Body of pancreas (tissue), 4 donors: ENCODE measurements around the gene CORIN. TPM values are rescaled to one million over a fixed set of nuclear protein-coding genes. Genes with fewer than 3 reads are reported as not detected.

Source experiments
- ATAC-seq: fragments of 150-250 bp; one replicate; pipeline ENCODE4 v1.9.1; 2016
- DNase-seq, 4 donors: peaks; one replicate each; pipeline ENCODE4 v3.0.0-alpha.2; 2019
- H3K27ac ChIP-seq, 4 donors: fragments of 200-600 bp; sonication (generic); 1 replicate in 3 of 4; 2 replicates in 1 of 4; pipeline versions ENCODE4 v1.5.1 to v1.6.1; 2016 to 2019; ENCODE audit warnings: mild to moderate bottlenecking in 1 of 4, mixed read lengths in 1 of 4, moderate library complexity in 1 of 4
- H3K27me3 ChIP-seq, 2 donors: fragments of 200-600 bp; sonication (generic); one replicate each; pipeline ENCODE4 v1.6.0; 2016; ENCODE audit warnings: mild to moderate bottlenecking in 1 of 2
- H3K36me3 ChIP-seq, 2 donors: fragments of 200-600 bp; sonication (generic); replicated peaks in 1 of 2; 2 replicates each; pipeline ENCODE4 v1.5.1; 2016; ENCODE audit warnings: low read depth in 2 of 2; ENCODE audit not compliant: insufficient read depth in 1 of 2
- H3K4me1 ChIP-seq: fragments of 200-600 bp; sonication (generic); one replicate; pipeline ENCODE4 v1.6.0; 2016
- H3K4me3 ChIP-seq, 2 donors: fragments of 200-600 bp; sonication (generic); 1 replicate in 1 of 2; 2 replicates in 1 of 2; pipeline ENCODE4 v1.5.1; 2016 to 2019
- H3K9me3 ChIP-seq, 3 donors: fragments of 200-600 bp; sonication (generic); 1 replicate in 2 of 3; 2 replicates in 1 of 3; pipeline ENCODE4 v1.5.1; 2016
- CTCF ChIP-seq, 7 experiments: fragments of 450-650 bp in 4 of 7; fragments of 200-600 bp in 3 of 7; sonication (generic) in 3 of 7; IDR thresholded peaks; one replicate each; pipeline ENCODE4 v1.5.1; 2016 to 2019; ENCODE audit warnings: antibody characterized with exemption in 7 of 7
- POLR2A ChIP-seq, 3 donors: fragments of 450-650 bp; IDR thresholded peaks; one replicate each; pipeline ENCODE4 v1.6.1; 2016; ENCODE audit warnings: antibody characterized with exemption in 3 of 3, mild to moderate bottlenecking in 2 of 3
- WGBS, 2 donors: methylation state at CpG; one replicate each; pipeline ENCODE4 v1.1.5; 2017; 5-methylcytosine and 5-hydroxymethylcytosine counted together
- intact Hi-C: fragments of 100-400 bp; cut with DNase I; formaldehyde crosslinking; loops from one replicate; pipeline ENCODE4 v1.15.1; 2023
- total RNA-seq, 2 donors: library from RNA; depleted of rRNA; stranded (reverse); fragments of >200 nt; gene quantifications; one replicate each; pipeline ENCODE4 v1.1.0, GENCODE V29; 2016

CORIN gene
- total RNA-seq, 2 donors from 2014 or later: 0.33 to 1.3 TPM

DNA sequence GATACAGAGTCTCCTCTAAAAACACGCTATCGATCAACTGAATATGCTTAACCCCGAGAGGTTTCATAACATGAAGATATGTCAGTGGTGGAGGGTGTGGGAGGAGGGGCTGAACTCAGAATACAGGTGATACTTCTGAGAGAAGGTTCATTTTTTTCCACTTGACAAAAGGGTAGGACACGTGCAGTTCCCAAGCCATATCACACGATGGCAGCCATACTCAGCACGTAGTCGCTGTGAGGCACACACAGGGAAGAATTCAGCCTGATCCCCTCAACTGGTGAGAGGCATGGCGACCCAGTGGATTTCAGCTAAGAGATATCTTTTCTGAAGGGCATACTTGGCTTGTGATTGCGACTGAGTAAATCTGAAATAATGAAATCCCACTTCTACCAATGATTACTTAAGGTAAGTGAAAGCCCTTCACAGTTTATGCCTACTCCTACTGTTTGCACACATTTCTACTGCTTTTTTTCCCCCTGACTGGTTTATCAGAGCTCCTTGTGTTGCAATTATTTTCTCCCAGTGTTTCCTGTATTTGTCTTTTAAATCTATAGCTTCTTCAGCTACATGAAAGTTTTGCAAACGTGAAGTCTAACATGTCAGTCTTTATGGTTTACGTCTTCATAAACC lies 133.1 kb downstream of the CORIN start:
- H3K36me3 ChIP-seq: no peaks in the 10 kb centered on the region
- peaks cover 12% of the 10 kb centered on the region for H3K4me1 ChIP-seq
- H3K9me3 ChIP-seq: no peaks in the 10 kb centered on the region
- 19 to 24% methylated on average over 11 of the region's 11 CpGs for WGBS, 2 donors
- no peak overlapping the region for H3K4me3 ChIP-seq
- no peaks in the 10 kb centered on the region for H3K27me3 ChIP-seq
- ATAC-seq (peak; percentile 84), DNase-seq (peak; percentile 52 to 68 (median 56))
- peak in 5 of 7 experiments; percentile 21 to 58 (median 52) for TF ChIP-seq CTCF (IDR thresholded peaks at IDR 0.05)
- no peak for TF ChIP-seq POLR2A (IDR thresholded peaks at IDR 0.05)
- intact Hi-C loops: loop anchor here (10.0 kb wide), 1 partner anchor 130 kb away; the partner anchor contains the start of gene CORIN
- peak overlapping the region in 3 of 4 donors; percentile 2 to 62 (median 58) for H3K27ac ChIP-seq

GRCh38 chr4:47703956-47704355 lies 133.9 kb downstream of the CORIN start:
- H3K36me3 ChIP-seq: no peaks in the 10 kb centered on the region
- DNase-seq (peak in 1 of 4 donors; percentile 27), ATAC-seq (peak; percentile 80)
- WGBS, 2 donors: 49 to 54% methylated on average over 7 of the region's 7 CpGs
- H3K27ac ChIP-seq: peak overlapping the region in 3 of 4 donors; percentile 2 to 62 (median 58)
- H3K4me3 ChIP-seq: no peak overlapping the region
- TF ChIP-seq POLR2A (IDR thresholded peaks at IDR 0.05): no peak
- no peak for TF ChIP-seq CTCF (IDR thresholded peaks at IDR 0.05)
- no peaks in the 10 kb centered on the region for H3K9me3 ChIP-seq
- H3K4me1 ChIP-seq: peaks cover 12% of the 10 kb centered on the region
- intact Hi-C loops: loop anchor here (10.0 kb wide), 1 partner anchor 131 kb away; the partner anchor contains the start of gene CORIN
- no peaks in the 10 kb centered on the region for H3K27me3 ChIP-seq

GRCh38 chr4:47703008-47703407 lies 134.9 kb downstream of the CORIN start:
- H3K36me3 ChIP-seq: no peaks in the 10 kb centered on the region
- 49 to 70% methylated on average over 5 of the region's 5 CpGs for WGBS, 2 donors

DNA sequence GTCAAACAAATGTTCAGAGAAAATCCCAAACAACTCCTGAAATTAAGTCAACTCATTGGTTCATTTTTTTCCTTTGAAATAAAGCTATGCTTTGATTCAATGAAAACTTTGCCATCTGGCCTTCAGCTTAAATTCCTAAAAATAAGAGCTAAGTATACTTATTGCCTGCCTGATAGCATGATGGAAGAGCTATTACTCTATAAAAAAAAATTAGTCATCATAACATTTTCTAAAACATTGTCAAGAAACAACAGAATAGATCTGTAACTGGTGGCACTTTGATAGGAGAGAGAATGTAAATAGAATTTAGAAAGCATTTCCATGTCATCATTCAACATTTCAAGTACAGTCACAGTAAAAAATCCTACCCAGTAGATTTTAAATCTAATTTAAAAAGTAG lies 136.6 kb downstream of the CORIN start:
- ATAC-seq (no peak), DNase-seq (no peak)
- no peak overlapping the region for H3K27ac ChIP-seq
- intact Hi-C loops: loop anchor here (10.0 kb wide), 1 partner anchor 134 kb away; the partner anchor contains the start of gene CORIN
- no peaks in the 10 kb centered on the region for H3K9me3 ChIP-seq
- peaks cover 12% of the 10 kb centered on the region for H3K4me1 ChIP-seq
- no peaks in the 10 kb centered on the region for H3K36me3 ChIP-seq
- H3K27me3 ChIP-seq: no peaks in the 10 kb centered on the region
- no peak for TF ChIP-seq CTCF (IDR thresholded peaks at IDR 0.05)
- no peak for TF ChIP-seq POLR2A (IDR thresholded peaks at IDR 0.05)
- H3K4me3 ChIP-seq: no peak overlapping the region

More at GRCh38 chr4:47703008-47703407, 134.9 kb downstream of the CORIN start:
- H3K27ac ChIP-seq: no peak overlapping the region
- TF ChIP-seq POLR2A (IDR thresholded peaks at IDR 0.05) (no peak), CTCF (IDR thresholded peaks at IDR 0.05) (no peak)
- no peak overlapping the region for H3K4me3 ChIP-seq
- DNase-seq (no peak), ATAC-seq (no peak)
- no peaks in the 10 kb centered on the region for H3K27me3 ChIP-seq
- no peaks in the 10 kb centered on the region for H3K9me3 ChIP-seq
- H3K4me1 ChIP-seq: peaks cover 12% of the 10 kb centered on the region
- intact Hi-C loops: loop anchor here (10.0 kb wide), 1 partner anchor 132 kb away; the partner anchor contains the start of gene CORIN

DNA sequence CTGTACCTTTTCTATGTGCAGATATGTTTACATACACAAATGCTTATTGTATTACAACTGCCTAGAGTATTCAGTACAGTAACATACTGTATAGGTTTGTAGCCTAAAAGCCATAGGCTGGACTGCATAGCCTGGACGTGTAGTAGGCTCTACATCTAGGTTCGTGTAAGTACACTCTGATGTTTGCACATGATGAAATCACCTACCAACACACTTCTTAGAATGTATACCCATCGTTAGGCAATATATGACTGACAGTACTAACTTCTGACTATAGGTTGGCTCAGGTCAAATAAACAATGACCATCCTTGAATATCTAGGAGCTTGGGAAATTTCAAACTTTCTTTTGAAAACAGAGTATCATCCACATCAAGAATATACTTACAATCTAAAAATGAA lies 139.0 kb downstream of the CORIN start:
- intact Hi-C loops: no loop called here
- DNase-seq (no peak), ATAC-seq (no peak)
- WGBS, 2 donors: 64 to 66% methylated on average over 3 of the region's 3 CpGs
- H3K4me1 ChIP-seq: peaks cover 7% of the 10 kb centered on the region
- H3K36me3 ChIP-seq: no peaks in the 10 kb centered on the region
- H3K27ac ChIP-seq: no peak overlapping the region
- H3K4me3 ChIP-seq: no peak overlapping the region
- no peaks in the 10 kb centered on the region for H3K9me3 ChIP-seq
- H3K27me3 ChIP-seq: no peaks in the 10 kb centered on the region
- no peak for TF ChIP-seq POLR2A (IDR thresholded peaks at IDR 0.05)
- no peak for TF ChIP-seq CTCF (IDR thresholded peaks at IDR 0.05)
